Tibial artery (tissue), 4 donors: ENCODE measurements around the gene RNGTT.

Experiments used
- DNase-seq, 2 donors: peaks; one replicate each; pipeline ENCODE4 v3.0.0-alpha.2; 2019
- H3K27ac ChIP-seq, 2 donors: fragments of 200-600 bp; sonication (generic) in 1 of 2; 1 replicate in 1 of 2; 2 replicates in 1 of 2; pipeline ENCODE4 v1.5.1; 2018 to 2019; ENCODE audit warnings: mild to moderate bottlenecking in 1 of 2
- H3K27me3 ChIP-seq, 2 donors: fragments of 200-600 bp; sonication (generic) in 1 of 2; one replicate each; pipeline versions ENCODE4 v1.5.1 to v1.6.0; 2016 to 2019
- H3K36me3 ChIP-seq, 3 donors: fragments of 200-600 bp; sonication (generic) in 2 of 3; one replicate each; pipeline ENCODE4 v1.5.1; 2016 to 2019; ENCODE audit warnings: mild to moderate bottlenecking in 2 of 3
- H3K4me1 ChIP-seq, 4 donors: fragments of 200-600 bp; sonication (generic) in 2 of 4; 1 replicate in 3 of 4; 2 replicates in 1 of 4; pipeline ENCODE4 v1.5.1; 2016 to 2019
- H3K4me3 ChIP-seq, 2 donors: fragments of 200-600 bp; sonication (generic) in 1 of 2; 1 replicate in 1 of 2; 2 replicates in 1 of 2; pipeline ENCODE4 v1.5.1; 2018 to 2019; ENCODE audit warnings: mild to moderate bottlenecking in 2 of 2
- H3K9me3 ChIP-seq, 3 donors: fragments of 200-600 bp; sonication (generic) in 1 of 3; one replicate each; pipeline ENCODE4 v1.5.1; 2016 to 2019
- intact Hi-C: fragments of 100-400 bp; cut with DNase I; formaldehyde crosslinking; loops from one replicate; pipeline ENCODE4 v1.15.0; 2023; ENCODE audit warnings: low total_unique reads
- TF ChIP-seq, protein P1 (sequence below), 2 experiments: fragments of 200-600 bp in 1 of 2; fragments of 450-650 bp in 1 of 2; IDR thresholded peaks; one replicate each; pipeline ENCODE4 v1.5.1; 2017 to 2019; ENCODE audit warnings: antibody characterized with exemption in 2 of 2, mild to moderate bottlenecking in 1 of 2, moderate library complexity in 1 of 2

RNGTT gene

DNA sequence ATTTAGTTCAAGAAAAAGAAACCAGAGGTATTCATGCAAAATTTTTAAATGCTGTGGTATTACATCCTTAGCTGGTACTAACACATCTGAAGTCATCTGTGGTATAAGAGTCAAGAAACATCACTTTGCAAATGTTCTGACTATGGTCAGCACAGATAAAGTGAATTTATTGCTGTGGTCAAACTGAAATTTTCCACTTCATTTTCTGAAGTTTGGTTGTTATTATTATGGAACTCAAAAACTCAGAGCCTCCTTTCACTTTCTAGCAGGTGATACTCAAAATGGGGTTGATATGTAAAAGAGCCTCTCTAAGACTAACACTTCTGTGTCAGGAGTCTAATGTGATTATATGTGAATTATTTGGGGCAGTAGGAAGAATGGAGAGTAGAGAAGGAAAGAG lies 257.8 kb downstream of the RNGTT start:
- Histone ChIP-seq H3K36me3 (no peaks in the 10 kb centered on the region), H3K27me3 (no peaks in the 10 kb centered on the region), H3K9me3 (no peaks in the 10 kb centered on the region), H3K27ac (no peak overlapping the region), H3K4me3 (no peak overlapping the region), H3K4me1 (peaks cover 0 to 5% (median 0%) of the 10 kb centered on the region in 4 donors)
- intact Hi-C loops, result no loop called here
- DNase-seq, result no peak
- TF ChIP-seq, protein P1, sequence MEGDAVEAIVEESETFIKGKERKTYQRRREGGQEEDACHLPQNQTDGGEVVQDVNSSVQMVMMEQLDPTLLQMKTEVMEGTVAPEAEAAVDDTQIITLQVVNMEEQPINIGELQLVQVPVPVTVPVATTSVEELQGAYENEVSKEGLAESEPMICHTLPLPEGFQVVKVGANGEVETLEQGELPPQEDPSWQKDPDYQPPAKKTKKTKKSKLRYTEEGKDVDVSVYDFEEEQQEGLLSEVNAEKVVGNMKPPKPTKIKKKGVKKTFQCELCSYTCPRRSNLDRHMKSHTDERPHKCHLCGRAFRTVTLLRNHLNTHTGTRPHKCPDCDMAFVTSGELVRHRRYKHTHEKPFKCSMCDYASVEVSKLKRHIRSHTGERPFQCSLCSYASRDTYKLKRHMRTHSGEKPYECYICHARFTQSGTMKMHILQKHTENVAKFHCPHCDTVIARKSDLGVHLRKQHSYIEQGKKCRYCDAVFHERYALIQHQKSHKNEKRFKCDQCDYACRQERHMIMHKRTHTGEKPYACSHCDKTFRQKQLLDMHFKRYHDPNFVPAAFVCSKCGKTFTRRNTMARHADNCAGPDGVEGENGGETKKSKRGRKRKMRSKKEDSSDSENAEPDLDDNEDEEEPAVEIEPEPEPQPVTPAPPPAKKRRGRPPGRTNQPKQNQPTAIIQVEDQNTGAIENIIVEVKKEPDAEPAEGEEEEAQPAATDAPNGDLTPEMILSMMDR (IDR thresholded peaks at IDR 0.05), result no peak

DNA sequence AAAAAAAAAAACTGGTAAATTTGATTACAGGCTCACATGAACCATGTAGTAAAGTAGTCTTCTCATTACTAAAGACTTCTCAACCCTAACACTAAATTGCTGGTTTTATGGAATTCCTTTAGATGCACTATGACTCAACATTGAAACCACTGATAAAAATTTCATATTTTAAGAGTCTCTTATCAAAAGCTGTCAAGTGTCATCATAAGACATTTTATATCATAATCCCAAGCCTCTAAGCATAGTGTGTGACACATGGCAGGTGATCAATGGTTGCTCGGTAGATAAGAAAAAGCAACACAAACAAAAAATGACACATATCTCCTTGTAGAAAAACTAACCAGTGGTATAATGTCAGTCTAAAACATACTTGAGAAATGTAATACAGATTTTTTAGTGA lies 258.4 kb downstream of the RNGTT start:
- Histone ChIP-seq H3K4me3 (no peak overlapping the region), H3K9me3 (no peaks in the 10 kb centered on the region), H3K27ac (no peak overlapping the region), H3K4me1 (peaks cover 0 to 5% (median 0%) of the 10 kb centered on the region in 4 donors), H3K36me3 (no peaks in the 10 kb centered on the region), H3K27me3 (no peaks in the 10 kb centered on the region)
- no peak for DNase-seq
- TF ChIP-seq, protein P1 (IDR thresholded peaks at IDR 0.05), result no peak
- intact Hi-C loops, result no loop called here

DNA sequence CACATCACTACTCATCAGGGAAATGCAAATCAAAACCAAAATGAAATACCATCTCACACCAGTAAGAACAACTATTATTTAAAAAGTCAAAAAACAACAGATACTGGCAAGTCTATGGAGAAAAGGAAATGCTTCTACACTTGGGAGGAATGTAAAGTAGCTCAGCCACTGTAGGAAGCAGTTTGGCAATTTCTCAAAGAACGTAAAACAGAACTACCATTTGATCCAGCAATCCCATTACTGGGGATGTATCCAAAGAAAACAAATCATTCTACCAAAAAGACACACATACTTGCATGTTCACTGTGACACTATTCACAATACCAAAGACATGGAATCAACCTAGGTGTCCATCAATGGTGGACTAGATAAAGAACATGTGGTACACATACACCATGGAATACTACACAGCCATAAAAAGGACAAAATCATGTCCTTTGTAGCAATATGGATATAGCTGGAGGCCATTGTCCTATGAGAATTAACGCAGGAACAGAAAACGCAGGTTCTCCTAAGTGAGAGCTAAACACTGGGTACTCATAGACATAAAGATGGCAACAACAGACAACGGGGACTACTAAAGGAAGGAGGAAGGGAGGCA lies 260.4 kb downstream of the RNGTT start:
- Histone ChIP-seq H3K27me3 (no peaks in the 10 kb centered on the region), H3K36me3 (no peaks in the 10 kb centered on the region), H3K27ac (no peak overlapping the region), H3K4me1 (peaks cover 0 to 5% (median 0%) of the 10 kb centered on the region in 4 donors), H3K4me3 (no peak overlapping the region), H3K9me3 (no peaks in the 10 kb centered on the region)
- TF ChIP-seq, protein P1 (IDR thresholded peaks at IDR 0.05), result no peak
- intact Hi-C loops, result no loop called here
- DNase-seq, result no peak

DNA sequence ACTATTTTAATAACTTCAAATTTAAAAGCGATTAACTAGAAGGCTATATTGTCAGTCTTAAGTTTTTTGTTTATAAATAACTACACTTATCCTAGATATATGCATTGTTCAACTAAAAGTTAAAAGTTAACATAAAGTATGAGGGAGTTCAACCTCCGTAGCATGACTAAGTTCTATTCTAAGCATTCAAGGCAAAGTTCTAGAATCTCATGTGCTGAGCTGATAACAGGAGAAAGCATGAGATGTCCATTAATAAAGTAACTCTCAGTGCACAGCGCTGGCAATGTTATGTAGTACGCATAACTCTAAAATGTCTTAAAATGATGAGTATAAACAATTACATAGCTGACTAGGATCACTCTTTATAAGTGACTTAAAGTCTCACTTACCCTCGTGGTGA lies 264.8 kb downstream of the RNGTT start:
- H3K4me3 ChIP-seq, result no peak overlapping the region
- intact Hi-C loops, result no loop called here
- H3K4me1 ChIP-seq, result no peaks in the 10 kb centered on the region
- peaks cover 0 to 4% (median 0%) of the 10 kb centered on the region in 3 donors for H3K36me3 ChIP-seq
- no peak for DNase-seq
- no peaks in the 10 kb centered on the region for H3K27me3 ChIP-seq
- no peak overlapping the region for H3K27ac ChIP-seq
- TF ChIP-seq, protein P1 (IDR thresholded peaks at IDR 0.05), result no peak
- peaks cover 0 to 10% (median 0%) of the 10 kb centered on the region in 3 donors for H3K9me3 ChIP-seq

DNA sequence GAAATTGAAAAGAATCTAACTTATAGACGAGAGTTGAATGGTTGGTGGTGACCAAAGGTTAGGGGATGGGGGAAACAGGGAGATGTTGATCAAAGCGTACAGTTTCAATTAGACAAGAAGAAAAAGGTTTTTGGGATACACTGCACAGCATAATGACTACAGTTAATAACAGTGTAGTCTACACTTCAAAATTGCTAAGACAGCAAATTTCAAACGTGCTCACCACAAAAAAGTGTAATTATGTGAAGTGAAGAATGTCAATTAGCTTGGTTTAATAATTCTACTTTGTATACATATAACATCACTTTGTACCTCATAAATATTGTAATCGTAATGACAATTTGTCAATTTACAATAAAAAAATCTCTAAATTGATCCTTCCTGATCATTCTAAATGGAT lies 267.5 kb downstream of the RNGTT start:
- TF ChIP-seq, protein P1 (IDR thresholded peaks at IDR 0.05), result no peak
- Histone ChIP-seq H3K4me1 (no peaks in the 10 kb centered on the region), H3K9me3 (peaks cover 0 to 10% (median 0%) of the 10 kb centered on the region in 3 donors), H3K36me3 (peaks cover 0 to 4% (median 0%) of the 10 kb centered on the region in 3 donors), H3K4me3 (no peak overlapping the region), H3K27me3 (no peaks in the 10 kb centered on the region), H3K27ac (no peak overlapping the region)
- intact Hi-C loops, result no loop called here
- no peak for DNase-seq

DNA sequence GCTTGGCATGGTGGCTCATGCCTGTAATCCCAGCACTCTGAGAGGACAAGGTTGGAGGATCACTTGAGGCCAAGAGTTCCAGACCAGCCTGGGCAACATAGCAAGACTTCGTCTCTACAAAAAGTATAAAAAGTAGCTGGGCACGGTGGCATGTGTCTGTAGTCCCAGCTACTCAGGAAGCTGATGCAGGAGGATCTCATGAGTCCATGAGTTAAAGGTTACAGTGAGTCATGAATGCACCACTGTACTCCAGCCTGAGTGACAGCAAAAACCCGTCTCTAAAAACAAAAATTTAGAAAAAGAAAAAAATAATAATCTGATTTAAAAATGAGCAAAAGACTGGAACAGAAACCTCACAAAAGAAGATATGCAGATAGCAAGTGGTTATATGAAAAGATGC lies 279.7 kb downstream of the RNGTT start:
- TF ChIP-seq, protein P1 (IDR thresholded peaks at IDR 0.05), result no peak
- H3K4me3 ChIP-seq, result no peak overlapping the region
- no peak for DNase-seq
- no peaks in the 10 kb centered on the region for H3K9me3 ChIP-seq
- no peaks in the 10 kb centered on the region for H3K27me3 ChIP-seq
- no peak overlapping the region for H3K27ac ChIP-seq
- H3K4me1 ChIP-seq, result no peaks in the 10 kb centered on the region
- intact Hi-C loops, result no loop called here
- H3K36me3 ChIP-seq, result peaks cover 0 to 4% (median 4%) of the 10 kb centered on the region in 3 donors
